T-helper 1 cell treated with Interleukin-12 subunit alpha and Interleukin-12 subunit beta and Interleukin-4 antibody, amounts not matched to agents 30 μg/mL and 1 μg/mL, for 36 hours (primary cell): Measurements from ENCODE around the gene S100A11.
"Not testable (repeated sequence)": the region's sequence is repeated elsewhere in the genome, so short reads cannot be mapped to it uniquely, and the experiment has no call there.

Source experiments
- H3K27ac Mint-ChIP-seq: one replicate; pipeline ENCODE4 v1.8.0; 2021; ENCODE audit warnings: mild to moderate bottlenecking, mixed read lengths
- H3K27me3 Mint-ChIP-seq: one replicate; pipeline ENCODE4 v1.8.0; 2021; ENCODE audit warnings: low read depth, mixed read lengths
- H3K36me3 Mint-ChIP-seq: one replicate; pipeline ENCODE4 v1.8.0; 2021; ENCODE audit warnings: low read depth, mixed read lengths
- H3K4me1 Mint-ChIP-seq: one replicate; pipeline ENCODE4 v1.8.0; 2021; ENCODE audit warnings: low read depth, mixed read lengths
- H3K4me3 Mint-ChIP-seq: one replicate; pipeline ENCODE4 v1.8.0; 2021; ENCODE audit warnings: mild to moderate bottlenecking, moderate library complexity, mixed read lengths
- H3K9me3 Mint-ChIP-seq: one replicate; pipeline ENCODE4 v1.8.0; 2021; ENCODE audit warnings: mixed read lengths

S100A11 gene

GRCh38 chr1:152036267-152037216 is at the start of gene S100A11:
Gene S100A11 (minus strand): TSS chr1:152037004. CDS start chr1:152036915, 89 bp downstream.
- peaks cover 46% of the 10 kb centered on the region for H3K36me3 Mint-ChIP-seq
- no peaks in the 10 kb centered on the region for H3K9me3 Mint-ChIP-seq
- H3K4me1 Mint-ChIP-seq: peaks cover 34% of the 10 kb centered on the region
- H3K27me3 Mint-ChIP-seq: no peaks in the 10 kb centered on the region
- H3K4me3 Mint-ChIP-seq: peak within 1 kb of the TSS; percentile 97
- H3K27ac Mint-ChIP-seq: peak within 1 kb of the TSS; percentile 93

- Mint-ChIP-seq H3K27ac (no peak overlapping the region), H3K4me1 (no peaks in the 10 kb centered on the region), H3K36me3 (no peaks in the 10 kb centered on the region), H3K9me3 (no peaks in the 10 kb centered on the region), H3K27me3 (peaks cover 15% of the 10 kb centered on the region), H3K4me3 (no peak overlapping the region)
Observed at GRCh38 chr1:152084853-152085252, 48.0 kb upstream of the S100A11 start.

GRCh38 chr1:152081026-152081425 is 44.2 kb upstream of the S100A11 start:
- not testable (repeated sequence) for H3K9me3 Mint-ChIP-seq, H3K4me3 Mint-ChIP-seq
- peaks cover 14% of the 10 kb centered on the region for H3K27me3 Mint-ChIP-seq

GRCh38 chr1:152080494-152080893 is 43.7 kb upstream of the S100A11 start:
- not testable (repeated sequence) for H3K9me3 Mint-ChIP-seq

More at GRCh38 chr1:152081026-152081425, 44.2 kb upstream of the S100A11 start:
- not testable (repeated sequence) for H3K27ac Mint-ChIP-seq, H3K36me3 Mint-ChIP-seq, H3K4me1 Mint-ChIP-seq

GRCh38 chr1:152078831-152079441 is 42.1 kb upstream of the S100A11 start:
- no peaks in the 10 kb centered on the region for H3K36me3 Mint-ChIP-seq
- H3K27ac Mint-ChIP-seq: no peak overlapping the region
- no peak overlapping the region for H3K4me3 Mint-ChIP-seq

More at GRCh38 chr1:152080494-152080893, 43.7 kb upstream of the S100A11 start:
- H3K27me3 Mint-ChIP-seq: peaks cover 19% of the 10 kb centered on the region
- not testable (repeated sequence) for H3K4me3 Mint-ChIP-seq, H3K4me1 Mint-ChIP-seq, H3K27ac Mint-ChIP-seq, H3K36me3 Mint-ChIP-seq

GRCh38 chr1:152072311-152072710 is 35.5 kb upstream of the S100A11 start:
- H3K4me3 Mint-ChIP-seq: no peak overlapping the region
- H3K27me3 Mint-ChIP-seq: peaks cover 52% of the 10 kb centered on the region
- no peaks in the 10 kb centered on the region for H3K36me3 Mint-ChIP-seq
- H3K4me1 Mint-ChIP-seq: no peaks in the 10 kb centered on the region
- H3K9me3 Mint-ChIP-seq: no peaks in the 10 kb centered on the region
- H3K27ac Mint-ChIP-seq: no peak overlapping the region

More at GRCh38 chr1:152078831-152079441, 42.1 kb upstream of the S100A11 start:
- Mint-ChIP-seq H3K9me3 (no peaks in the 10 kb centered on the region), H3K27me3 (peaks cover 30% of the 10 kb centered on the region), H3K4me1 (no peaks in the 10 kb centered on the region)

GRCh38 chr1:152071123-152071522 is 34.3 kb upstream of the S100A11 start:
- Mint-ChIP-seq H3K36me3 (no peaks in the 10 kb centered on the region), H3K27me3 (peaks cover 52% of the 10 kb centered on the region), H3K27ac (no peak overlapping the region), H3K4me3 (no peak overlapping the region), H3K4me1 (no peaks in the 10 kb centered on the region), H3K9me3 (no peaks in the 10 kb centered on the region)

- Mint-ChIP-seq H3K4me3 (no peak overlapping the region), H3K9me3 (no peaks in the 10 kb centered on the region), H3K27ac (no peak overlapping the region), H3K4me1 (no peaks in the 10 kb centered on the region), H3K36me3 (no peaks in the 10 kb centered on the region), H3K27me3 (peaks cover 39% of the 10 kb centered on the region)
Observed at GRCh38 chr1:152067929-152068328, 31.1 kb upstream of the S100A11 start.

GRCh38 chr1:152067150-152067549 is 30.3 kb upstream of the S100A11 start:
- Mint-ChIP-seq H3K27me3 (peaks cover 38% of the 10 kb centered on the region), H3K36me3 (no peaks in the 10 kb centered on the region), H3K4me3 (no peak overlapping the region), H3K9me3 (no peaks in the 10 kb centered on the region), H3K4me1 (no peaks in the 10 kb centered on the region), H3K27ac (no peak overlapping the region)

- Mint-ChIP-seq H3K27me3 (peaks cover 26% of the 10 kb centered on the region), H3K4me3 (no peak overlapping the region), H3K27ac (no peak overlapping the region), H3K36me3 (no peaks in the 10 kb centered on the region), H3K4me1 (no peaks in the 10 kb centered on the region), H3K9me3 (no peaks in the 10 kb centered on the region)
Observed at GRCh38 chr1:152061952-152062351, 25.1 kb upstream of the S100A11 start.

GRCh38 chr1:152053375-152053774 is 16.6 kb upstream of the S100A11 start:
- H3K36me3 Mint-ChIP-seq: no peaks in the 10 kb centered on the region
- H3K9me3 Mint-ChIP-seq: no peaks in the 10 kb centered on the region
- H3K4me3 Mint-ChIP-seq: no peak overlapping the region
- peaks cover 45% of the 10 kb centered on the region for H3K27me3 Mint-ChIP-seq
- H3K27ac Mint-ChIP-seq: no peak overlapping the region
- peaks cover 25% of the 10 kb centered on the region for H3K4me1 Mint-ChIP-seq

GRCh38 chr1:152052606-152053005 is 15.8 kb upstream of the S100A11 start:
- Mint-ChIP-seq H3K9me3 (no peaks in the 10 kb centered on the region), H3K4me1 (peaks cover 32% of the 10 kb centered on the region), H3K27me3 (peaks cover 39% of the 10 kb centered on the region), H3K4me3 (no peak overlapping the region), H3K27ac (no peak overlapping the region), H3K36me3 (no peaks in the 10 kb centered on the region)

GRCh38 chr1:152050886-152051675 is 14.3 kb upstream of the S100A11 start:
- H3K27ac Mint-ChIP-seq: no peak overlapping the region

GRCh38 chr1:152049291-152050083 is 12.7 kb upstream of the S100A11 start:
- peaks cover 16% of the 10 kb centered on the region for H3K27me3 Mint-ChIP-seq
- H3K27ac Mint-ChIP-seq: peak overlapping the region; percentile 24
- no peaks in the 10 kb centered on the region for H3K9me3 Mint-ChIP-seq
- H3K4me1 Mint-ChIP-seq: peaks cover 47% of the 10 kb centered on the region
- no peaks in the 10 kb centered on the region for H3K36me3 Mint-ChIP-seq
- no peak overlapping the region for H3K4me3 Mint-ChIP-seq

More at GRCh38 chr1:152050886-152051675, 14.3 kb upstream of the S100A11 start:
- peaks cover 32% of the 10 kb centered on the region for H3K27me3 Mint-ChIP-seq
- H3K4me3 Mint-ChIP-seq: no peak overlapping the region
- H3K9me3 Mint-ChIP-seq: no peaks in the 10 kb centered on the region
- H3K36me3 Mint-ChIP-seq: no peaks in the 10 kb centered on the region
- peaks cover 39% of the 10 kb centered on the region for H3K4me1 Mint-ChIP-seq
